ENCODE data around the gene OR56B1. TPM values are rescaled to one million over a fixed set of nuclear protein-coding genes. Genes with fewer than 3 reads are reported as not detected.

Gene OR56B1
- total and polyA plus RNA-seq, 2 of the 8 experiments (the other 6 are each of a cell fraction or from before 2014, with no cell fraction given) = 0.20 TPM; not detected in 1

- no peak for TF ChIP-seq CHD7 (IDR thresholded peaks at IDR 0.05; ENCODE audit: insufficient replicate concordance, low read length)
- peak in 1 of 3 experiments; percentile 6; a peak in 1 of 4 replicates for TF ChIP-seq CTCF (IDR thresholded peaks at IDR 0.05; ENCODE audit: control extremely low read depth in 1 of 3, insufficient read depth in 1 of 3, low read depth in 1 of 3, low read length in 3 of 3)
- TF ChIP-seq BCL11A (IDR thresholded peaks at IDR 0.05; ENCODE audit: low read depth in 2 of 2, low read length in 2 of 2) = no peak
- TF ChIP-seq ATF2 (IDR thresholded peaks at IDR 0.05; ENCODE audit: low read length) = no peak
- TF ChIP-seq RFX5 (IDR thresholded peaks at IDR 0.05; ENCODE audit: borderline replicate concordance, low read depth, low read length) = no peak
- peak; percentile 10 to 26; a peak in 2 of 4 replicates for TF ChIP-seq RAD21 (IDR thresholded peaks at IDR 0.05 in 1 of 2, conservative IDR thresholded peaks at IDR 0.05 in 1 of 2; ENCODE audit: low read depth in 2 of 2, low read length in 2 of 2)
Measured at GRCh38 chr11:5712507-5712906, 23.7 kb upstream of the OR56B1 start (continued).

Data from H1 (cell line).